ENCODE results near the gene NANS. TPM values are rescaled to one million over a fixed set of nuclear protein-coding genes. Genes with fewer than 3 reads are reported as not detected.
"Not testable (repeated sequence)": the region's sequence is repeated elsewhere in the genome, so short reads cannot be mapped to it uniquely, and the experiment has no call there.

Gene NANS
- total RNA-seq, 1 experiment from 2014 or later = 57.9 TPM

GRCh38 chr9:98075332-98075805 lies 18.8 kb downstream of the NANS start:
- DNase-seq (ENCODE audit: low spot score) (no peak), ATAC-seq (peak; percentile 16; the same call in 1 of the 2 replicates)
- Mint-ChIP-seq H3K4me1 (peaks cover 32% of the 10 kb centered on the region), H3K27me3 (ENCODE audit: low read depth) (no peaks in the 10 kb centered on the region), H3K27ac (no peak overlapping the region), H3K36me3 (peaks cover 13% of the 10 kb centered on the region), H3K9me3 (no peaks in the 10 kb centered on the region), H3K4me3 (no peak overlapping the region)
- POLR2A ChIA-PET = no interaction called here
- no peak for TF ChIP-seq ARID4B (CRISPR knock-in tag; IDR thresholded peaks at IDR 0.05; ENCODE audit: borderline replicate concordance)
- TF ChIP-seq USF2 (CRISPR knock-in tag; IDR thresholded peaks at IDR 0.05) = peak; percentile 44; the same call in 1 of the 2 replicates
- CTCF ChIA-PET = interaction anchor here (1.4 to 2.8 kb wide), 3 partner anchors 18 to 240 kb away, joined by 3 to 19 read pairs (median 3); partner anchors contain the start of gene NANS

- DNase-seq (ENCODE audit: low spot score) (peak; percentile 43), ATAC-seq (peak; percentile 68)
- Mint-ChIP-seq H3K4me1 (peaks cover 32% of the 10 kb centered on the region), H3K36me3 (peaks cover 22% of the 10 kb centered on the region), H3K4me3 (peak overlapping the region; percentile 18; the same call in 1 of the 2 replicates)
- CTCF ChIA-PET = interaction anchor here (0.7 kb wide), 1 partner anchor 164 kb away, joined by 3 read pairs; no protein-coding TSS in a partner anchor
- H3K27me3 Mint-ChIP-seq (ENCODE audit: low read depth); H3K9me3 Mint-ChIP-seq; POLR2A ChIA-PET; H3K27ac Mint-ChIP-seq: not testable (repeated sequence)
- TF ChIP-seq ETV6 (CRISPR knock-in tag; IDR thresholded peaks at IDR 0.05) = peak; percentile 25; the same call in 1 of the 2 replicates
These were observed 20.0 kb downstream of the NANS start for GRCh38 chr9:98076514-98076890.

GRCh38 chr9:98078895-98079294 lies 22.4 kb downstream of the NANS start:
- Mint-ChIP-seq H3K4me3 (no peak overlapping the region), H3K4me1 (peaks cover 32% of the 10 kb centered on the region), H3K27ac (0 out of 2 replicates have a peak overlapping the region, but pooled peaks have one; percentile 2), H3K36me3 (peaks cover 42% of the 10 kb centered on the region), H3K9me3 (no peaks in the 10 kb centered on the region), H3K27me3 (ENCODE audit: low read depth) (no peaks in the 10 kb centered on the region)
- TF ChIP-seq IRF1 (CRISPR knock-in tag; IDR thresholded peaks at IDR 0.05) (no peak), HMGXB4 (CRISPR knock-in tag; IDR thresholded peaks at IDR 0.05) (no peak), IRF2 (CRISPR knock-in tag; IDR thresholded peaks at IDR 0.05; ENCODE audit: borderline replicate concordance, low read depth) (no peak)
- DNase-seq (ENCODE audit: low spot score) (no peak), ATAC-seq (no peak)
- POLR2A ChIA-PET = interaction anchor here (0.7 kb wide), 1 partner anchor 236 kb away, joined by 5 read pairs; no protein-coding TSS in a partner anchor
- CTCF ChIA-PET = no interaction called here

GRCh38 chr9:98080326-98080725 lies 23.8 kb downstream of the NANS start:
- H3K27ac Mint-ChIP-seq = no peak overlapping the region

More at GRCh38 chr9:98080326-98080725, 23.8 kb downstream of the NANS start:
- peaks cover 45% of the 10 kb centered on the region for H3K36me3 Mint-ChIP-seq
- ChIA-PET CTCF (no interaction called here), POLR2A (no interaction called here)
- no peak for ATAC-seq
- H3K4me1 Mint-ChIP-seq = peaks cover 22% of the 10 kb centered on the region
- H3K4me3 Mint-ChIP-seq = no peak overlapping the region
- no peaks in the 10 kb centered on the region for H3K9me3 Mint-ChIP-seq
- no peak for DNase-seq (ENCODE audit: low spot score)
- no peaks in the 10 kb centered on the region for H3K27me3 Mint-ChIP-seq (ENCODE audit: low read depth)
- TF ChIP-seq HMGXB4 (CRISPR knock-in tag; IDR thresholded peaks at IDR 0.05) = no peak
- no peak for TF ChIP-seq SMAD3 (CRISPR knock-in tag; IDR thresholded peaks at IDR 0.05; ENCODE audit: borderline replicate concordance)
- no peak for TF ChIP-seq CDX4 (CRISPR knock-in tag; IDR thresholded peaks at IDR 0.05; ENCODE audit: borderline replicate concordance)
